HCT116 (cell line): ENCODE measurements around the gene AGAP1. TPM values are rescaled to one million over a fixed set of nuclear protein-coding genes. Genes with fewer than 3 reads are reported as not detected.

Experiments used
- ATAC-seq: fragments of 200-7000 bp; cut with Tn5 transposase; 2 replicates; pipeline ENCODE4 v1.9.1; 2020; ENCODE audit warnings: mild to moderate bottlenecking, moderate library complexity
- BruUV-seq: library from RNA; stranded (reverse); fragments of 400-500 nt; replicated peaks from 2 replicates; lab custom pipeline; 2021; lab: Mats Ljungman, UMichigan
- CTCF ChIA-PET: fragments of 300-600 bp; sonication (Branson Sonifier 250); formaldehyde crosslinking; loops from one replicate; lab custom pipeline; 2021; ENCODE audit warnings: antibody characterized with exemption; lab: Charles Lee
- POLR2A ChIA-PET: fragments of 300-600, 350-600 bp; sonication (Branson Sonifier 250); formaldehyde crosslinking; loops from one replicate; lab custom pipeline; 2021; ENCODE audit warnings: antibody characterized with exemption; lab: Charles Lee
- RAD21 ChIA-PET, 2 experiments: fragments of 300-600 bp; sonication (Branson Sonifier 250); formaldehyde crosslinking; loops; one replicate each; lab custom pipeline; 2023; ENCODE audit warnings: low total read pairs in 2 of 2; ENCODE audit not compliant: uncharacterized antibody in 2 of 2, unreplicated experiment in 2 of 2, low non-redundant PET in 1 of 2; lab: Charles Lee
- DNase-seq: peaks from one replicate; pipeline ENCODE4 v3.0.0-alpha.2; 2010; ENCODE audit warnings: low read depth, low spot score
- H2AFZ ChIP-seq: fragments of 200-600 bp; shearing (Covaris generic), sonication (generic); 2 replicates; pipeline ENCODE4 v1.6.1; 2017; ENCODE audit warnings: low read depth, mixed run types, mixed read lengths, antibody characterized with exemption, low read length; ENCODE audit not compliant: poor library complexity, severe bottlenecking
- H3K27ac ChIP-seq: 2 replicates; pipeline ENCODE4 v1.5.1; 2012; ENCODE audit warnings: low read depth, low read length
- H3K27me3 ChIP-seq: fragments of 200-600 bp; sonication (generic); 2 replicates; pipeline ENCODE4 v1.6.1; 2016; ENCODE audit warnings: mixed run types, low read length, mixed read lengths; ENCODE audit not compliant: insufficient read depth
- H3K36me3 ChIP-seq, 2 experiments: fragments of 200-500 bp in 1 of 2; fragments of 200-600 bp in 1 of 2; sonication (Bioruptor generic) in 1 of 2; sonication (generic) in 1 of 2; 2 replicates each; pipeline versions ENCODE4 v1.5.1 to v1.6.1; 2014 to 2016; ENCODE audit warnings: low read length in 2 of 2, inconsistent platforms in 1 of 2, mixed read lengths in 1 of 2, mixed run types in 1 of 2; ENCODE audit not compliant: insufficient read depth in 2 of 2, control insufficient read depth in 1 of 2
- H3K4me1 ChIP-seq, 2 experiments: fragments of 200-600 bp in 1 of 2; sonication (generic) in 1 of 2; 2 replicates each; pipeline versions ENCODE4 v1.5.1 to v1.6.1; 2012 to 2017; ENCODE audit warnings: low read length in 2 of 2, inconsistent platforms in 1 of 2, mild to moderate bottlenecking in 1 of 2, mixed read lengths in 1 of 2, mixed run types in 1 of 2, moderate library complexity in 1 of 2; ENCODE audit not compliant: insufficient read depth in 2 of 2, control insufficient read depth in 1 of 2
- H3K4me2 ChIP-seq: fragments of 200-600 bp; sonication (generic); 2 replicates; pipeline ENCODE4 v1.6.1; 2017; ENCODE audit warnings: mixed run types, low read length, mixed read lengths
- H3K4me3 ChIP-seq, 2 experiments: fragments of 200-600 bp in 1 of 2; sonication (generic) in 1 of 2; replicated peaks in 1 of 2; 2 replicates each; pipeline ENCODE4 v1.5.1; 2011 to 2016; ENCODE audit warnings: low read length in 2 of 2, control low read depth in 1 of 2, low read depth in 1 of 2, mild to moderate bottlenecking in 1 of 2, mixed read lengths in 1 of 2, mixed run types in 1 of 2
- H3K79me2 ChIP-seq: fragments of 200-600 bp; sonication (generic); 2 replicates; pipeline ENCODE4 v1.6.1; 2017; ENCODE audit warnings: mild to moderate bottlenecking, mixed run types, low read length, moderate library complexity, mixed read lengths; ENCODE audit not compliant: insufficient read depth
- H3K9ac ChIP-seq: fragments of 200-600 bp; sonication (generic); 2 replicates; pipeline ENCODE4 v1.6.1; 2016; ENCODE audit warnings: low read length, mixed read lengths
- H3K9me2 ChIP-seq: fragments of 200-600 bp; sonication (generic), shearing (Covaris generic); 2 replicates; pipeline ENCODE4 v1.6.1; 2017; ENCODE audit warnings: mixed run types, mild to moderate bottlenecking, moderate library complexity; ENCODE audit not compliant: insufficient read depth
- H3K9me3 ChIP-seq, 2 experiments: fragments of 200-500 bp in 1 of 2; fragments of 200-600 bp in 1 of 2; sonication (Bioruptor generic) in 1 of 2; sonication (generic) in 1 of 2; 2 replicates each; pipeline ENCODE4 v1.6.1; 2014 to 2017; ENCODE audit warnings: low read length in 2 of 2, mixed read lengths in 2 of 2, inconsistent platforms in 1 of 2, low read depth in 1 of 2, mild to moderate bottlenecking in 1 of 2, mixed run types in 1 of 2, moderate library complexity in 1 of 2; ENCODE audit not compliant: control insufficient read depth in 1 of 2, insufficient read depth in 1 of 2
- H4K20me1 ChIP-seq: fragments of 200-600 bp; sonication (generic), shearing (Covaris generic); 2 replicates; pipeline ENCODE4 v1.6.1; 2017; ENCODE audit warnings: mixed run types, mild to moderate bottlenecking, moderate library complexity; ENCODE audit not compliant: insufficient read depth
- CBX3 ChIP-seq: IDR thresholded peaks from 2 replicates; pipeline ENCODE4 v1.6.1; 2012; ENCODE audit warnings: low read depth
- CEBPB ChIP-seq: IDR thresholded peaks from 2 replicates; pipeline ENCODE4 v1.6.1; 2012; ENCODE audit warnings: low read depth
- ELF1 ChIP-seq: IDR thresholded peaks from 2 replicates; pipeline ENCODE4 v1.6.1; 2012; ENCODE audit warnings: low read depth, borderline replicate concordance
- POLR2A ChIP-seq: IDR thresholded peaks from 2 replicates; pipeline ENCODE4 v1.7.0; 2011; ENCODE audit warnings: borderline replicate concordance; ENCODE audit not compliant: insufficient read depth, insufficient read length; ENCODE audit errors: extremely low read depth
- RAD21 ChIP-seq: IDR thresholded peaks from 2 replicates; pipeline ENCODE4 v1.6.1; 2012; ENCODE audit warnings: low read depth, mild to moderate bottlenecking
- TCF7L2 ChIP-seq: IDR thresholded peaks from 2 replicates; pipeline ENCODE4 v1.7.0; 2011; ENCODE audit warnings: borderline replicate concordance, inconsistent platforms; ENCODE audit not compliant: insufficient read depth, insufficient read length; ENCODE audit errors: extremely low read depth
- ZFX ChIP-seq: fragments of 450-650 bp; IDR thresholded peaks from 2 replicates; pipeline ENCODE4 v1.6.1; 2017
- intact Hi-C: fragments of 100-400 bp; cut with micrococcal nuclease; formaldehyde crosslinking; loops from 2 replicates; pipeline ENCODE4 v1.10.0; 2022
- total RNA-seq: library from RNA; stranded (reverse); gene quantifications from one replicate; pipeline ENCODE4 v1.2.1, GENCODE V29; 2021; ENCODE audit not compliant: unreplicated experiment

AGAP1 gene
- total RNA-seq, 1 experiment from 2014 or later = 43.8 TPM

DNA sequence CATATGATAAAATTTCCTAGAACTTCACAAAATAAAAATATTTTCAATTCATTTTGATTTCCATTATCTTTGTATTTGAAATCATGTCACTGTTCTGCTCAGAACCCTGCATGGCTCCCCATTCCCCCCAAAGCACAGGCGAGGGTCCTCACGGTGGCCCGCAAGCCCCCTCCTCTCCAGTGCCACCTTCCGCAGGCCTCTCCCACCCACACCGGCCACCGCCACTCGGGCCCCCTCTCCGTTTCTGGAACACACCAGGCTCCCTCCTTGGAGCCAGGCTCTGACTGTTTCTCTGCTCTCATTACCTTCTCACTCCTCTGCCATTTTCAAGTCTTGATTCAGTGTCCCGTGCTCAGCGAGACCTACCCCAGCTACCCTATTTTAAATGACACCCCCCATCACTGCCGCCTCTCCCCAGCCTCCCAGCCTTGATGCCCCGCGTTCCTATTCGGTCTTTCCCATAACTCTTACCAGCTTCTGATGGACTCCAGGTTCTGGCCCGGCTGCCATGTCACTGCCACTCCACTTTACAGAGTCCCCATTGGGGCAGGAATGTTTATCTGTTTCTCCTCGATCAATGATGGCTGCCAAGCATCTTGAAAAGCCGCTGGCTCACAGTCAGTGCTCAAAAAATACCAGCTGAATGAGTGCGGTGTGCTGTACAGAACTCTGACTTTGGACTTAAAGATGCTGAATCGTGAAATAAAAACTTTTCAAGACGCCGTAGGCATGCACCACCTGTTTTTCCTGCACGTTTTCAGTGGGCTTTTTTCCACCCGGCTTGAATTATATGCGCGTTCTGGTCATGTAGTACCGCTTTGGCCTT, 473.3 kb downstream of the AGAP1 start:
- TF ChIP-seq TCF7L2 = no peak
- TF ChIP-seq CBX3 = no peak
- intact Hi-C loops = no loop called here
- no peak for ATAC-seq
- Histone ChIP-seq H3K36me3 (no peaks in the 10 kb centered on the region), H3K9me3 (no peaks in the 10 kb centered on the region), H3K9me2 (no peaks in the 10 kb centered on the region), H3K4me3 (no peak overlapping the region), H2AFZ (no peak overlapping the region), H3K27me3 (no peaks in the 10 kb centered on the region), H3K4me1 (no peaks in the 10 kb centered on the region), H3K4me2 (no peak overlapping the region), H3K9ac (no peak overlapping the region), H3K79me2 (no peaks in the 10 kb centered on the region), H4K20me1 (no peaks in the 10 kb centered on the region), H3K27ac (no peak overlapping the region)
- ChIA-PET RAD21 (no interaction called here), CTCF (no interaction called here), POLR2A (no interaction called here)
- BruUV-seq = no TSS peak
- DNase-seq = no peak

DNA sequence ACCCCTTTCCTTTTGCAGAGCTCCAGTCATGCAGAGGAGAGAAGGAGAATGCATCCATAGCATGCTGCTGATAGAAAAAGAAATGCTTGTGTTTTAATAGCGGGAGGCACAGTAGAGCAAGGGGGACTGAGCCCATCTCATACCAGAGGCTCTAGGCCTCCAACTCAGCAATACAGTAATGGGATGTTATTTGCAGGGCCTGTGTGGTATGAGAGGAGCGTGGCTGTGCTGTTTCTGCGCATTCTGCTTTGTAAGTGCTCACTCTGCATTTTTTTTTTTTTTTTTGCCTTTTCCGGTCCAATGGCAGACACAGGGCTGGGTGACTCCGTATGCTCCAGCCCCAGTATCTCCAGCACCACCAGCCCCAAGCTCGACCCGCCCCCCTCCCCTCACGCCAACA, 474.3 kb downstream of the AGAP1 start:
- Histone ChIP-seq H3K4me2 (no peak overlapping the region), H4K20me1 (no peaks in the 10 kb centered on the region), H2AFZ (no peak overlapping the region), H3K36me3 (no peaks in the 10 kb centered on the region), H3K79me2 (no peaks in the 10 kb centered on the region), H3K27ac (no peak overlapping the region), H3K9me3 (no peaks in the 10 kb centered on the region), H3K9me2 (no peaks in the 10 kb centered on the region), H3K27me3 (no peaks in the 10 kb centered on the region)
- ATAC-seq = no peak
- ChIA-PET CTCF (no interaction called here), RAD21 (no interaction called here), POLR2A (no interaction called here)
- no peak for DNase-seq
- intact Hi-C loops = no loop called here
- TF ChIP-seq CEBPB (no peak), ELF1 (no peak), POLR2A (no peak), RAD21 (no peak), ZFX (no peak)
- TF ChIP-seq, all 23 proteins: peak for 0
- BruUV-seq = no TSS peak
- Histone ChIP-seq H3K4me3 (no peak overlapping the region), H3K9ac (no peak overlapping the region), H3K4me1 (no peaks in the 10 kb centered on the region)
